SKM-1 treated with dmso at 0.1 percent for 144 hours (cell line): ENCODE data around the gene ZFYVE1.
"Not testable (repeated sequence)": the region's sequence is repeated elsewhere in the genome, so short reads cannot be mapped to it uniquely, and the experiment has no call there.

ENCODE experiments used
- DNase-seq: peaks from one replicate; lab custom pipeline; 2025; ENCODE audit not compliant: unreplicated experiment; lab: John Stamatoyannopoulos, UW

The ZFYVE1 gene

GRCh38 chr14:73026845-73027542, at the start of gene ZFYVE1:
ZFYVE1 (minus strand) TSS chr14:73027106; CDS start chr14:73024508, 2,598 bp downstream.
- DNase-seq, result peak; percentile 89

- DNase-seq, result no peak
Measured at GRCh38 chr14:73069585-73069984, 42.7 kb upstream of the ZFYVE1 start.

GRCh38 chr14:73058922-73059673, 32.2 kb upstream of the ZFYVE1 start:
- DNase-seq, result no peak

GRCh38 chr14:73058224-73058921, 31.5 kb upstream of the ZFYVE1 start, which contains the start of gene RBM25:
RBM25 (plus strand) TSS chr14:73058534; CDS start chr14:73071642, 13,108 bp downstream.
- peak; percentile 88 for DNase-seq

- DNase-seq, result no peak
Measured at GRCh38 chr14:73057944-73058223, 31.0 kb upstream of the ZFYVE1 start.

- no peak for DNase-seq
Measured at GRCh38 chr14:73055251-73055650, 28.3 kb upstream of the ZFYVE1 start.

GRCh38 chr14:73049428-73049827, 22.5 kb upstream of the ZFYVE1 start:
- DNase-seq, result no peak

- DNase-seq, result no peak
Measured at GRCh38 chr14:73047808-73048207, 20.9 kb upstream of the ZFYVE1 start.

- not testable (repeated sequence) for DNase-seq
Measured at GRCh38 chr14:73036706-73037450, 10.0 kb upstream of the ZFYVE1 start.

GRCh38 chr14:73027984-73028383, 1.1 kb upstream of the ZFYVE1 start:
- DNase-seq, result no peak

GRCh38 chr14:73027546-73027945, 640 bp upstream of the ZFYVE1 start:
- no peak for DNase-seq

GRCh38 chr14:73026243-73026844, 562 bp downstream of the ZFYVE1 start:
- no peak for DNase-seq

GRCh38 chr14:73025544-73025943, 1.4 kb downstream of the ZFYVE1 start:
- no peak for DNase-seq

- no peak for DNase-seq
Measured at GRCh38 chr14:73022051-73022450, 4.9 kb downstream of the ZFYVE1 start.

GRCh38 chr14:73016011-73016410, 10.9 kb downstream of the ZFYVE1 start:
- not testable (repeated sequence) for DNase-seq

- not testable (repeated sequence) for DNase-seq
Measured at GRCh38 chr14:73015552-73015951, 11.4 kb downstream of the ZFYVE1 start.

GRCh38 chr14:73014105-73014504, 12.8 kb downstream of the ZFYVE1 start:
- DNase-seq, result no peak

- not testable (repeated sequence) for DNase-seq
Measured at GRCh38 chr14:73011189-73011588, 15.7 kb downstream of the ZFYVE1 start.

- no peak for DNase-seq
Measured at GRCh38 chr14:73008501-73008900, 18.4 kb downstream of the ZFYVE1 start.

- DNase-seq, result no peak
Measured at GRCh38 chr14:73007835-73008234, 19.1 kb downstream of the ZFYVE1 start.

GRCh38 chr14:73004641-73005040, 22.3 kb downstream of the ZFYVE1 start:
- not testable (repeated sequence) for DNase-seq
